Measurements from ENCODE around the gene TENM4. TPM values are rescaled to one million over a fixed set of nuclear protein-coding genes. Genes with fewer than 3 reads are reported as not detected.

The TENM4 gene
- total RNA-seq, 1 donor from 2014 or later = 5.1 TPM

GRCh38 chr11:79150320-79150719, 290.5 kb downstream of the TENM4 start:
- H3K36me3 Mint-ChIP-seq = peaks cover 9% of the 10 kb centered on the region
- Histone ChIP-seq H3K9me3 (ENCODE audit: low read depth) (no peaks in the 10 kb centered on the region), H3K27me3 (no peaks in the 10 kb centered on the region), H2AFZ (replicated peaks) (no peak overlapping the region), H3K27ac (no peak overlapping the region), H4K20me1 (ENCODE audit: low read depth) (no peaks in the 10 kb centered on the region), H3K4me1 (no peaks in the 10 kb centered on the region), H3K9ac (no peak overlapping the region), H3K79me2 (ENCODE audit: low read depth) (no peaks in the 10 kb centered on the region), H3K36me3 (no peaks in the 10 kb centered on the region), H3K4me2 (no peak overlapping the region), H3F3A (ENCODE audit: low read depth) (no peaks in the 10 kb centered on the region), H3K4me3 (no peak overlapping the region)
- peaks cover 2% of the 10 kb centered on the region for H3K27me3 Mint-ChIP-seq (ENCODE audit: insufficient read depth, low read depth)
- no peaks in the 10 kb centered on the region for H3K9me3 Mint-ChIP-seq
- no peak overlapping the region for H3K27ac Mint-ChIP-seq
- H3K4me3 Mint-ChIP-seq = no peak overlapping the region
- TF ChIP-seq EZH2phosphoT487 (IDR thresholded peaks at IDR 0.05) (no peak), EZH2 (IDR thresholded peaks at IDR 0.05) (no peak), CTCF (IDR thresholded peaks at IDR 0.05) (no peak)
- H3K4me1 Mint-ChIP-seq = no peaks in the 10 kb centered on the region
- DNase-seq (ENCODE audit: low spot score) = no peak

GRCh38 chr11:79147731-79148130, 293.1 kb downstream of the TENM4 start:
- no peaks in the 10 kb centered on the region for H3K79me2 ChIP-seq (ENCODE audit: low read depth)
- no peak overlapping the region for H3K4me3 Mint-ChIP-seq
- no peak overlapping the region for H3K27ac Mint-ChIP-seq
- no peaks in the 10 kb centered on the region for H3K4me1 Mint-ChIP-seq
- H3K36me3 Mint-ChIP-seq = peaks cover 2% of the 10 kb centered on the region
- no peaks in the 10 kb centered on the region for H3K9me3 ChIP-seq (ENCODE audit: low read depth)
- H3K27me3 Mint-ChIP-seq (ENCODE audit: insufficient read depth, low read depth) = peaks cover 3% of the 10 kb centered on the region
- no peaks in the 10 kb centered on the region for H3K27me3 ChIP-seq
- H3K4me2 ChIP-seq = no peak overlapping the region
- H3K9ac ChIP-seq = no peak overlapping the region
- DNase-seq (ENCODE audit: low spot score) = no peak
- H3K4me3 ChIP-seq = no peak overlapping the region
- TF ChIP-seq CTCF (IDR thresholded peaks at IDR 0.05) (no peak), EZH2phosphoT487 (IDR thresholded peaks at IDR 0.05) (no peak), EZH2 (IDR thresholded peaks at IDR 0.05) (no peak)
- H3K9me3 Mint-ChIP-seq = peaks cover 2% of the 10 kb centered on the region
- H3K4me1 ChIP-seq = no peaks in the 10 kb centered on the region
- no peaks in the 10 kb centered on the region for H3K36me3 ChIP-seq
- H3K27ac ChIP-seq = no peak overlapping the region
- H2AFZ ChIP-seq (replicated peaks) = no peak overlapping the region
- no peaks in the 10 kb centered on the region for H4K20me1 ChIP-seq (ENCODE audit: low read depth)
- H3F3A ChIP-seq (ENCODE audit: low read depth) = no peaks in the 10 kb centered on the region

- TF ChIP-seq CTCF (IDR thresholded peaks at IDR 0.05) = no peak
- TF ChIP-seq EZH2 (IDR thresholded peaks at IDR 0.05) = no peak
- no peak for TF ChIP-seq EZH2phosphoT487 (IDR thresholded peaks at IDR 0.05)
- no peak overlapping the region for H3K27ac Mint-ChIP-seq
- no peaks in the 10 kb centered on the region for H3K36me3 ChIP-seq
Measured at GRCh38 chr11:79147011-79147410, 293.8 kb downstream of the TENM4 start.

More at GRCh38 chr11:79147011-79147410, 293.8 kb downstream of the TENM4 start:
- Histone ChIP-seq H3K4me3 (no peak overlapping the region), H2AFZ (replicated peaks) (no peak overlapping the region), H3F3A (ENCODE audit: low read depth) (no peaks in the 10 kb centered on the region), H4K20me1 (ENCODE audit: low read depth) (no peaks in the 10 kb centered on the region), H3K27ac (no peak overlapping the region), H3K4me2 (no peak overlapping the region), H3K4me1 (no peaks in the 10 kb centered on the region), H3K9ac (no peak overlapping the region), H3K9me3 (ENCODE audit: low read depth) (no peaks in the 10 kb centered on the region), H3K27me3 (no peaks in the 10 kb centered on the region), H3K79me2 (ENCODE audit: low read depth) (no peaks in the 10 kb centered on the region)
- peaks cover 8% of the 10 kb centered on the region for H3K9me3 Mint-ChIP-seq
- no peaks in the 10 kb centered on the region for H3K4me1 Mint-ChIP-seq
- no peak overlapping the region for H3K4me3 Mint-ChIP-seq
- peaks cover 2% of the 10 kb centered on the region for H3K36me3 Mint-ChIP-seq
- DNase-seq (ENCODE audit: low spot score) = no peak
- H3K27me3 Mint-ChIP-seq (ENCODE audit: insufficient read depth, low read depth) = peaks cover 3% of the 10 kb centered on the region

All from neural progenitor cell (in vitro differentiated cells).